SK-N-DZ (cell line): ENCODE measurements around the gene ADPRHL1.

ENCODE experiments used
- DNase-seq: peaks from one replicate; pipeline ENCODE4 v3.0.0-alpha.2; 2015; ENCODE audit warnings: low spot score

The ADPRHL1 gene

DNA sequence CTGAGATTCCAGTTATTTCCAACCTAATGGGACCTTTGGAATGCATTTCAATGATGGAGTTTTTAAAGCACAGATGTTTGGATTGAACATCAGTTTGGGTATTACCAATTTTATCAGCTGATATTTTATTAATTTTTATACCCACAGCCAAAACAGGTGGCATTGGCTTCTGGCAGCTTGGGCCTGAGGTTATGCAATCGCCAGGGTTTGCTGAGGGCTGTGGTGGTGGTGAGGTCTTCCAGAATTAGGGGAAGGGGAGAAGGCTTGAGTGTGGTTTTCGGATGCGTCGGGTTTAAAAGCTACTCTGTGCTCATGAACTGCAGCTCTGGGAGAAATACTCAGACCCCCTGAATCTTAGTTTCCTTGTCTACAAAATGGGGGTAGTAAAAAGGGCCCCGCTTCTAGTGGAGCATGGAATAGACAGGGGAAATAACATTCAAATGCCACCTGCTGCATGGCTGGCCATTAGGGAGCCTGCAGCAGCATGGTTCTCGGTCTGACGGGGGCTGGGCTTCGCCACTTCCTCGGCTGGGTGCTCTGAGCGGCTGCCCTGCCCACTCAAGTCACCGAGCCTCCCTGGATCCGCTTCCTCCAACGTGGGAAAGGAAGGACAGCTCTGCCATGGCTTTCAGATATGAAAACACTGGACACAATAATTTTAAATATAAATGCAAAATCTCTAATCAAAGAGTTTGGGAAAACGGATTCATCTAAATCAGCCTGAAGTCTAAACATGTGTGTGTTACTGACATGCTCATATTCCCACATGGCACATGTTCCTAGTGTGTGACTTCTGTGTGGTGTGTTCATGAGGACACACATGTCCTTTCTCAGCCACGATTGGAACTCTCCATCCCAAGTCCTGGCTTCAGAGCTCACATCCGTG, 35.2 kb downstream of the ADPRHL1 start:
- no peak for DNase-seq

GRCh38 chr13:113417008-113417751, 36.1 kb downstream of the ADPRHL1 start:
- DNase-seq = no peak

- DNase-seq = no peak
Observed at GRCh38 chr13:113415825-113416224, 37.5 kb downstream of the ADPRHL1 start.

GRCh38 chr13:113415032-113415431, 38.3 kb downstream of the ADPRHL1 start:
- DNase-seq = no peak

- DNase-seq = no peak
Observed at GRCh38 chr13:113414335-113414734, 39.0 kb downstream of the ADPRHL1 start.

DNA sequence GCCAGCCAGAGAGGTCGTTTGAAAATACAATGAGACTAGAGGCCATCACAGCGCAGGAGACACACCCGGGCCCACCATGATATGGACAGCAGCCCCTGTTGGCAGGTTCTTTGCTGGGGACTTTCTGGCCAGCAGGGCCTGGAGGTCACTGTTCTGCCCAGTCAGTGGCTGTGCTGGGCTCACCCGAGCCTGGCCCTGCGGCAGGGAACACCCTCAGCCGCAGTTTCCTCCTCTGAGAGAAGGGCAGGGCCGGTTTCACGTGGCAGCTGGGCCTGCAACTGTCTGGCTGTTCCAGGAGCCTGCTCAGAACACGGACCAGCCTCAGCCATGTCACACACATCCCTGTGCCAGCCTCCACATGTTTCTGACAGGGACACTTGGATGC, 39.4 kb downstream of the ADPRHL1 start:
- DNase-seq = no peak

DNA sequence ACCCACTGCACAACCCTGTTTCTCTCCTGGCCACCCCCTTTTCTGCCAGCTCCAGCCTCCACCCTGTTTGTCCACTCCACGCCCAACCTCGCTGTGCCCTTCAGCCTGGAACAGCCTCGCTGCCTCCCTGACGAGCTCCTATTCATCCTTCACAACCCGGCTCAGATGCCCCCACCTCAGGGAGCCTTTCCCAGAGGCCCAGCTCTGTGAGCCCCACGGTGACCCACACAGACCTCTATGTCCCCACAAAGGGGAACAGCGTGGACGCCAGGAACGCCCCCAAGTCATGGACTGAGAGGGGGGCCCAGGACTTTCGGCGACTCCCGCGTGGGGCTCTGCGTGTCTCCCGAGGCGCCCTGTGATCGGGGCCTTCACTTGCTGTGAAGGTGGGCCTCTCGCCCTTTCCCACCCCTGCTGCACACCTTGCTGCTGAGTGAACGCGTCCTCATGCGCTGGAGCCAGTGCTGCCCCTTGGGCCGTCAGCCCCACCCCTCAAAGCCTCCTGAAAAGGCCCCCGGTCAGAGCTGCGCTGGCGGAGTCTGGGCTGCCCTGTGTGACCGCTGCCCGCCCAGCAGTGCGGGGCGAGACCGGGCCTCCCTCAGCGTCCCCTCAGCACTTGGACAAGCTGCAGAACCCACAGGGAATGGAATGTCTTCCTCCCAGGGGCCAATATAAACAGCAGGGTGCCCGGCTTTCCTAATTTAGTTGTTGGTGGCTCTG, 40.0 kb downstream of the ADPRHL1 start:
- DNase-seq = no peak

GRCh38 chr13:113412440-113412839, 40.8 kb downstream of the ADPRHL1 start:
- no peak for DNase-seq

DNA sequence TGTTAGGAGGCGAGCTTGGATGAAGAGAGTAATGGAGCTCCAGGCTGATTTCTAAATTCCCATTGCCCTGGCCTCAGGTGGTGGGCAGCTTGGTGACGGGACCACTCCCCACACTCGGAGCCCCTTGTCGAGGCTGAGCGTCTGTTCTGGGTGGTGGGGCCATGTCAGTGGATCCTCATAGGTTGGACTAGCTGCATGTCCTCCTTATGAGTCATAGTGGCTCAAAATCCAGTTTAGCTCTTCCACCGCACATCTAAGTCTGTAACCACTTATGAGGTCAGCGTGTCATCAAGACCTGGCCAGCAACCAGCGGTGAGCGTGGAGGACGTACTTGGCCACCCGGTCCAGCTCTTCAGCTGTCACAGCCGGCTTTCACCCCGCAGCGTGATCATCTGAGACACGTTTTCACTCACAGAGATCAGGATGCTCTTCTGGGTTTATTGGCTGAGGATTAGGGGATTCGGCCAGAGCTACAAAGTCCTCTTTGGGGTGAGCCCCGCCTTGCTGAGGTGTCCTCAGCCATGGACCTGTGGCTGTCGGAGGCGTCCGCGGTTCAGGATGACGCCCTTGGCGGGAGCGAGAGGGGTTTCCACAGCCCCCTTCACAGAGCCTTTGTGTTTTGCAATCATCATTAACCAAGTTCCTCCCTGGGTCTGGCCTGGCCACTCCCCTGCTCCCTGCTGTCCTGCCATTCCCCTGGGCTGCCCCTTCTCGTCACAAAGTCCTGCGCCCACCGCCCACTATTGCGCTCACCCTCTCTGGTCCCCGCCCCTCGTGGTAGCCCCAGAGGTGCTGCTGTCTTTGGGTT, 41.9 kb downstream of the ADPRHL1 start:
- DNase-seq = no peak

DNA sequence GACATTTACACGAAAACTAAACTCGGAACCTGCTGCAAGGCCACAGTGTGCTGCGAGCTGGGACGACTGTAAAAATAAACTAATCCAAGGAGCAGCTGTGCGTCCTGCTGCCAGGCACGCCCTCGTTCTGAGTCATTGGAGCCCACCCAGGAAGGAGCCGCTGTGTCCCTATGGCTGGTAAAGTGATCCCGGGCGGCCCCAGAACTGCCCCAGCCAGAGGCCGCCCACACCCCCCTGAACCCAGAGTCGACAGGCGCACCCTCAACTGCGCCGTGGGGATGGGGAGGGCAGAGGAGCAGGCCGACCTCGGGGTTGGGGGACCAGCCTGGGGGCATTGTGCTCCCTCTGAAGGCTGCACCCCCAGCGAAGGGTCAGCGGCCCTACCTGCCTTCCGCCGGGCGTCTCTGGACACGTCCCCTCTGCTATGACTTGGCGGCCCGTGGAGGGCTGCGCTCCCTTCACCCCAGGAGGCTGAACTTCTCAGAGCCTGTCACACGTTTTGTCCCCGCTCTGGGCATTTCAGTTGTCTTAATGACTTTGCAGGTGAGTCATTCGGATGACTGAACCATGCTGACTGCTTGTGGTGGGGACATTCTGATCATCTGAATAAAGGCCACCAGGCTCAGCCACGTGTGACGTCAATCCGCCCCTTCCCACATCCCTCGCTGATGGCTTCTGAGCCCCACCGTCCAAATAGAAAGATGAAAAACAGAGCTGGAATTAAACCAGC, 42.7 kb downstream of the ADPRHL1 start:
- DNase-seq = no peak

DNA sequence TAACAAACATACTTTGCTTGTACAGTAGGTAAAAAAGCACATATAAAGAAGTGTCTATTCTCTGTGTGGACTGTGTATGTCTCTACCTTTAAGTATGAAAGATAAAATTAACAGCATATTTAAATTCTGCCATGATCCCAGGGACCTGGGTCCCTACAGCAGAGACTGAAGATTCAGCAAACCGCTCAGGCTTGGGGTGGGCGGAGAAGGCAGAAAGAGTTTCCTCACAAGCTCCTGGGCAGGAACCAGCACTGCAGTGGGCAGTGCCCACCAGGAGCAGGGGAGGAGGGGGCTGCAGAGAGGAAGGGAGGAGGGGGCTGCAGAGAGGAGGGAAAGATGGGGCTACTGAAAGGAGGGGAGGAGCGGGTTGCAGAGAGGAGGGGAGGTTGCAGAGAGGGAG, 44.7 kb downstream of the ADPRHL1 start:
- no peak for DNase-seq

- no peak for DNase-seq
Observed at GRCh38 chr13:113407531-113408393, 45.5 kb downstream of the ADPRHL1 start.

DNA sequence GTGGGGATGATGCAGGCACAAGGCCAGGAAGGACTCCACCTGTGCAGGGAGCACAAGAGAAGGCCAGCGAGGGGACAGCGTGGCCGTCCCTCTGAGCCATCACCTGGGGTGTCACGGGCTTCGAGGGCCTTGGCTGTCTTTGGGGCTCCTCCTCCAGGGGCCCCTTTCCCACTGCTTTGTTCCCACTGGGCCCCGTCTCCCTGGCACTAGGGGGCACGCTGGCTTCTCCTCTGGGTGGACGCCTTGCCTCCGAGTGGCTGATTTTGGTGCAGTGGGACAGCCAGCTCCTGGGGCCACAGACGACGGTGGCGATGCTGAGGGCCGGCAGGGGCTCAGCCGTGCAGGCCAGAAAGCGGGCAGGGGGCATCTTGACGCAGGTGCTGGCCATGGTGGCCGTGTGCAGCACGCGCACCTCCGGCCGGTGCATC, 46.2 kb downstream of the ADPRHL1 start:
- no peak for DNase-seq

- DNase-seq = no peak
Observed at GRCh38 chr13:113406321-113407102, 46.8 kb downstream of the ADPRHL1 start.

DNA sequence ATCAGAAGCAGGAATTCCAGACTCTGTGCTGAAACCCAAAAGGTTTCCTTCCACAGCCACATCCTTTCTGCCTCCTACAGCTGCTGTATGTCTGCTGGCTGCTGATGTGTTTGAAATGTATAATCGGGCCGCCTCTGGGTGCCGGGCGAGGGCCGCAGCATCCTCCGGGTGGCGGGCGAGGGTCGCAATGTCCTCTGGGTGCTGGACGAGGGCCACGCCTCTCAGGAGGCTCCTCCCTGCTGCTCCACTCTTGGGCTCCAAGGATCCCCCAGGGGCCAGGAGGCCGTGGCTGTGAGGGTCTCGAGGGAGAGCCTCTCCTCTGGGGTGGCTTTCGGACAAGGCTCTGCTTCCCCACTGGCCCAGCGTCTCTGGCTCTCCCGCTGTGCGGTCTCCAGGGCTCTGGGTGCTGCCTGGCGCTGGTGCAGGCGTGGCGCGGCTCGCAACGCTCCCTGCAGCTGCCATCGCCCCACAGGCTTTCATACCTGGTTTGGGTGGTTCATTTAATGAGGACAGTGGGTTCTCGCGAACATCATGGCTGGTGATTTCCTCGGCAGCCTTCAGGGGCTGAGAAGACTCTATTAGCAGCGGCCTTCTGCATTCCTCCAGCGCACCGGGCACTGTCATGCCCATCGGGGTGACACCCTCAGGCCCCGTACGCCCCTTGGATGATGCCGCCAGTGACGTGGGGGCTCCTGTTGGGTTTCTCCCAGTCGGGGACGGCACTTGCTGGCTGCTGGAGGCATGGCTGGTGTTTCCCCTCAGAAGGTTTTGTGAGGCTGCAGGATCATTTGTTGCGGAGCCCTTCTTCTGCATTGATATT, 47.6 kb downstream of the ADPRHL1 start:
- peak; percentile 63 for DNase-seq

DNA sequence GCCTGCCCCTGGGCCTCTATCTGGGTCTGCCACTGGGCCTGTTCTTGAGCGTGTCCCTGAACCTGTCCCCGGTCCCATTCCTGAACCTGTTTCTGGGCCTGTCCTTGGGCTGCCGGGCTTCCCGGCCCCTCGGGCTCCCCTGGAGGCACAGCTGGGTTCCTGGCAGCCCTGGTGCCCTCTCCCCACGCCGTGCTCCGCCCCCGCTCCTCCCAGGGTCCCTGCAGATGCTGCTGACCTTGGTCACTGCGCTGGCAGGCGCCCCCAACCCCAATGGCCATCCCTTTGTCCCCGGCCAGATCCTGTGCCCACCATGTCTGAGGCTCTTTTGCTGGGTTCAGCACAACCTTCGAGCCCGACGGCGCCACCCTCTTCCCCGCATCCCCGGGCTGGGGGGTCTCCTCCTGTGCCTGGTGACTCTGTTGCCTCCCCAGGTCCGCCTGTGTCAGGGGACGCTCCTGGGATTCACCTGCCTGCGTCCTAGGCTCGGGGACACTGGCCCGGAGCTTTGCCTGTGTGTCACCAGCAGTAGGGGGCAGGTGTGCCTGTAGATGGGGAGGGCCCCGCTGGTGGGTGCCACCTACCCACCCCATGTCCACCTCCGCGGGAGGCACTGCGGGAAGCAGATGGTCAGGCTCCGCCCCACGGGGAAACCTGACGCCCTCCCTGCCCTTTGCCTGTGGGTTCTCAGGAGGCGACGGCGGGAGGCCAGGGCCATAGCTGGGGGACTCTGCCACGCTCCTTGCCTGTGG, 48.4 kb downstream of the ADPRHL1 start:
- DNase-seq = peak; percentile 47

- DNase-seq = no peak
Observed at GRCh38 chr13:113404366-113404722, 48.9 kb downstream of the ADPRHL1 start.
